GM12873 (cell line): ENCODE results near the gene PDE3A.

Experiments used
- CTCF ChIP-seq: IDR thresholded peaks from 2 replicates; pipeline ENCODE4 v1.5.1; 2012; ENCODE audit warnings: low read depth, mild to moderate bottlenecking, moderate library complexity, low read length, control low read depth; ENCODE audit not compliant: insufficient read depth; ENCODE audit errors: missing control alignments

Gene PDE3A

GRCh38 chr12:20426957-20427356, 58.6 kb downstream of the PDE3A start:
- no peak for TF ChIP-seq CTCF

GRCh38 chr12:20429852-20430251, 61.5 kb downstream of the PDE3A start:
- no peak for TF ChIP-seq CTCF

GRCh38 chr12:20432290-20432689, 64.0 kb downstream of the PDE3A start:
- TF ChIP-seq CTCF = no peak

GRCh38 chr12:20434996-20435395, 66.7 kb downstream of the PDE3A start:
- TF ChIP-seq CTCF = no peak

GRCh38 chr12:20436316-20436715, 68.0 kb downstream of the PDE3A start:
- TF ChIP-seq CTCF = no peak

- no peak for TF ChIP-seq CTCF
Observed at GRCh38 chr12:20438299-20438779, 70.0 kb downstream of the PDE3A start.

GRCh38 chr12:20439626-20440025, 71.3 kb downstream of the PDE3A start:
- no peak for TF ChIP-seq CTCF

- no peak for TF ChIP-seq CTCF
Observed at GRCh38 chr12:20440408-20440807, 72.1 kb downstream of the PDE3A start.
